Measurements from ENCODE around the gene FAM72B.
"Not testable (repeated sequence)": the region's sequence is repeated elsewhere in the genome, so short reads cannot be mapped to it uniquely, and the experiment has no call there.

GRCh38 chr1:121148489-121149190 is 35.5 kb downstream of the FAM72B start:
- peak in 1 of 5 experiments; percentile 5 for TF ChIP-seq CTCF (IDR thresholded peaks at IDR 0.05)
- not testable (repeated sequence) for TF ChIP-seq POLR2A, EP300 (IDR thresholded peaks at IDR 0.05)

All from tibial nerve (tissue), 4 donors.